Activated T-cell treated with anti-CD3 and anti-CD28 coated beads for 4 hours (primary cell): ENCODE results near the gene FNDC10.
"Not testable (repeated sequence)": the region's sequence is repeated elsewhere in the genome, so short reads cannot be mapped to it uniquely, and the experiment has no call there.

Source experiments
- DNase-seq: peaks from one replicate; pipeline ENCODE4 v3.0.0-alpha.2; 2020

Gene FNDC10

DNA sequence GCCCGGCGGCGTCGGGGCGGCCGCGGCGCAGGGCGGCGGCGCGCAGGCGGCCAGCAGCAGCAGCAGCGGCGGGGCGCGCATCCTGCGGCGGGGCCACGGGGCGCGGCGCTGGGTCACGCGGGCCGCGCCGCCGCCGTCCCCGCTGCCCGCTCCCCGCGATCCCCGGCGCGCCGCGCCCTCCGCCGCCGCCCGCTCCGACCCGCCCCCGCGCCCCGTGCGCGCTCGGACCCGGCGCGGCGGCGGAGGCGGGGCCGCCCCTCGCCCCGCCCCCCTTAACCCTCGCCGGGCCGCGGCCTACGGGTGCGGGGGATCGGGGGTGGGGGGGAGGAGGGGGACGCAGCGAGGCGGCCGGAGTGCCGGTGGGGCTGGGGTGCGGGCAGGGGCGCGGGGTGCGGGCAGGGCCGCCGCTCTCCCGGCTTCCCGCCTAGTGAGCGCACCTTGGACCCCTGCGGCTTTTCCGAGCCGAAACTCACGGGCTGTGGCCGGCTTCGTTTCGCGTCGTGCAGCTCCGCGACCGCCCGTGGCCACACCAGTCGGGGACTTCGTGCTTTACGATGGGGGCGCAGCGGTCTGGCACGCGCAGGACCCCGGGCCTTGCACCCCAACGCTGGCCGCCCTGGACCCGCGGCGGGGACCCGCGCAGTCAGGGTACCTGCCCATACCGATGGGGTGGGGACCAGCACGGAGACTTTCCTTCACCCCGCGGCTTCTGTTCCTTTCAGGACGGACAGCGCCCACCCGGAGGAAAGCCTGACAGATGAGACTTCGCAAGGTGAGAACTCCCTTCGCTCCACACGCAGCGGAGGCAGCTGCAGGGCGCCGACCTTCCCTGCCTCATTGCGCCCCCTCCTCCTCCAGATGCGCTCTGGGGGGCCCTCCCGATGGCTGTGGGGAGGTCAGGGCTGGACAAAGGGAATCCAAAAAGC is at the start of gene FNDC10:
Gene FNDC10, minus strand, starts transcription at position 201 of the 926 bp plus-strand sequence. Its CDS starts 120 bp downstream, at position 81.
- no peak for DNase-seq

DNA sequence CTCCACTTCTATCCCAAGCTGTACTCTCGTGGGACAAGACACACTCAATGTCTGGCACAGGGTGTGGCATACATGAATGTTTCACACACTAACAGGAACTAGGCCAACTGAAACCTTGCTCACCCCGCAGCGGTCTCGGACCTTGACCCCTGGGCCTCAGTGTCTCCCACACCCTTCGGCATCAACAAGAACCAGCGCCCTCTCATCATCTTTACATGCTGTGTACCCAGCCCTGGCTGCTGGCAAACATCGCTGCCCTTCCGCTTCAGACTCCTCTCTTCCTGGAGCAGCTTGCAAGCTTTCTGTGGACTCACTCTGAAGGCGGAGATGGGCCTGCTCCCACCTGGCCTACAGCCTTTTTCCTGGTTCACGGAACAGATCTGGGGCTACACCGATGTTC is 48.3 kb upstream of the FNDC10 start:
- DNase-seq: not testable (repeated sequence)

DNA sequence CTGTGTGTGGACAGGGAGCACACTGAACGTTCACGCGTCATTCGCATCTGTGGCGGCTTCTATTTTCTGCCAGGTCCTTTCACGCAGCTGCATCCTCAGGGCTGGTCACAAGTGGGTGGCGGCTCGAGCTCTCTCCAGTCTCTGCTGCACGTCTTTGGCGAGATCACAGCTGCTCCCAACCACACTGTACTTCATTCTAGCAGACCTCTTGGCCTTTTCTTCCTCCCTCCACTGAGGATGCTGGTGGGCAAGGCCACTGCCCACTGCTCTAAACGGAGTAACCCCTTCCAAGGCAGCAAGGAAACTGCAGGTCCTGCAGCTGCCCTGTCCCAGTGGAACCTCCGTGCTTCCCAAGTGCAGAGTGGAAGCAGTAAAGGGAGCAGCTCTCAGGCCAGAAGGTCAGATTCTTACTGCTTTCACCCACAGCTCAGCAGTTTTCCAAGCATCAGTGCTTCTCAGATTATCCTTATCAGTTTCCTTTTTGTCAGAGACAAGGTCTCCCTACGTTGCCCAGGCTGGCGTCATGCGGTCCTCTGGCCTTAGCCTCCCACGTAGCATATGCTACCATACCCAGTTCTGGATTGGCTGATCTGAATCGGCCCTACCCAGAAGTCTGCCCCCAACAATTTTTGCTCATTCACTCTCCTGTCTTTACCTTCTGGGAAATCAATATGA is 47.8 kb upstream of the FNDC10 start:
- not testable (repeated sequence) for DNase-seq

DNA sequence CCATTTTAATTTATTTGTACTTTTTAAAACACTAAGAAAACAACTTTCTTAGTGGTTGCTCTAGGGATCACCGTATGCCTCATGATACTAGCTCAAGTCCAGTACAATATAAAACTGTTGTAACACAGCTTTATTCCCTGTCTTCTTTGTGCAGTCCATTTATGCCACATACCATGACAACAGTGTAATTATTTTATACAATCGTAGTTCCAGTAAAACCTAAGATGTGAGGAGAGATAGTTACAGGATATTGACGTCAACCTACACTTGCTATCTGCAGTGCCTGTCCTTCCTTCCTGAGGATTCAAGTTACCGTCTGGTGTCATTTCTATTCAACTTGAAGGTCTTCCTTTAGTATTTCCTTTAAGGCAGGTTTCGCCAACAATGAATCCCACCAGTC is 46.4 kb upstream of the FNDC10 start:
- DNase-seq: not testable (repeated sequence)

DNA sequence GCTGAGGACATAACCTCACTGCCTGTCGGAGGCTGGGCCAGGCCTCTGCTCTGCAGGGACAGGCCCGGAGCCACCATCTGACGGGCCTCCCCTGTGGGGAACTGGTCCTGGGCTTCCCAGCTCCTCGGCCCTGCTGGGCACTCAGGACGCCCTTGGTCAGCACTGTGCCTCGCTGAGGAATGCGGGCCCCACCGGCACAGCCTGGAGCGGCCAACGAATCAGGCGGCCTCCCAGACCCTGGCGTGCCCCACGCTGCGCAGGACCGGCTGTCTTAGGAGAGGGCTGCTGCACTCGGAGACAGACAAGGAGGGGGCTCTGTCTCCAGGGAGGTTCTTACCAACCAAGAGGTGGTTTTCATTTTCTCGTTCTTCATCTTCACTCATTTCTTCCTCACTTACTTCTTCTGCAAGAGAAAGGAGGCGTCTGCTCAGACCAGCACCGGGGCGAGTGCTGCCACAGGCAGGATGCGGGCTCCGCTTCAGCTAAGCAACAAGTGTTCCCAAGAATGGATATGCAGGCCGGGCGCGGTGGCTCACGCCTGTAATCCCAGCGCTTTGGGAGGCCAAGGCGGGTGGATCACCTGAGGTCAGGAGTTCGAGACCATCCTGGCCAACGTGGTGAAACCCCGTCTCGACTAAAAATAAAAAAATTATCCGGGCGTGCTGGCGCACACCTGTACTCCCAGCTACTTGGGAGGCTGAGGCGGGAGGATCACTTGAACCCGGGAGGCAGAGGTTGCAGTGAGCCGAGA is 41.0 kb upstream of the FNDC10 start:
- not testable (repeated sequence) for DNase-seq

DNA sequence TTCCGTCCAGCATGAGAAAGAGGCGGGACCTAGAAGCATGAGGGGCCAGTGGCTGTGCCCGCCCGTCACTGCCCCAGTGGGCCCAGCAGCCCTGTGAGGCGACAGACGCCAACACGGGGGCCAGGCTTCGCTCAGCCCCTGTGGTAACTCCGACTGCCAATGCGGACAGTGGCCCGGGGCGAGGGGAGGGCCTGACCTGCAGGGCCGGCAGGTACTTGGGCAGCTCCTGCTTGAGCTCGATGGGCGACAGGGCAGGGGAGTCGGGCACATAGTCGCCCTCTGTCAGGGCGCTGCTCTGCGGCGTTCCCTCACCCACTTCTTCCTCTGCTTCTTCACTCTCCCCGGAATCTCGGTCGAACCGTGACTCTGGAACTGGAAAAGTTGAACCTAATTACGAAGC is 40.1 kb upstream of the FNDC10 start:
- not testable (repeated sequence) for DNase-seq

DNA sequence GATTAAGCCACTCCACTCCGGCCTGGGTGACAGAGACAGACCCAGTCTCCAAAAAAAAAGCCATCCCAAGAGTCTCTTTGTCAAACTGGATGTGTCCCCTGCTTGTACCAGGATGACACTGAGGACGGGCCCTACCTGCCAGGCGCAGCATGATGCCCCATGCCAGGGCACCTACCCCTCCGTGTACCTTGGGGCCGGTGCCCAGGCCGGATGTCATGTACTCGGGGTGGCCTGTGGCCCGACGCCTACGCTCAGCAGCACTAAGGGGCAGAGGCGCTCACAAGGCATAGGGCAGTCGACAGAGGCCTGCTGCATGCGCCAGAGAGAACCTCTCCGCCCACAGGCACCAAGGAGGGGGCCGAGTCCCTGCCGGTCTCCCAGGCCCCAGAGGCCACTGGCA is 39.4 kb upstream of the FNDC10 start:
- not testable (repeated sequence) for DNase-seq

DNA sequence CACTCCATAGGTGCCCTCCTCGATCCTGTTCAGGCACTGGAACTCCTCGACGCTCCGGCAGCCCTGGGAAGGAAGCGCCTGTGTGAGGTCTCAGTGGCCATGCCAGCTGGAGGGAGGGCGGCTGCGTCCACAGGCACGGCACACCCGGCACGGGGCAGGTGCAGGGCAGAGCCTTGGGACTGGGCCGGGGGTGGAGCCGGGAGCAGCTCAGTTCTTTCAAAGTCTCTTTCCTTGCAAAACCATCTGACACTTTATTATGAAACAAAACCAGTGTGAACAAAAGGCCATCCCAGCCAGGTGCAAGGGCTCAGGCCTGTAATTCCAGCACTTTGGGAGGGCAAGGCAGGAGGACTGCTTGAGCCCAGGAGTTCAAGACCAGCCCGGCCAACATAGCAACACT is 38.6 kb upstream of the FNDC10 start:
- DNase-seq: not testable (repeated sequence)

DNA sequence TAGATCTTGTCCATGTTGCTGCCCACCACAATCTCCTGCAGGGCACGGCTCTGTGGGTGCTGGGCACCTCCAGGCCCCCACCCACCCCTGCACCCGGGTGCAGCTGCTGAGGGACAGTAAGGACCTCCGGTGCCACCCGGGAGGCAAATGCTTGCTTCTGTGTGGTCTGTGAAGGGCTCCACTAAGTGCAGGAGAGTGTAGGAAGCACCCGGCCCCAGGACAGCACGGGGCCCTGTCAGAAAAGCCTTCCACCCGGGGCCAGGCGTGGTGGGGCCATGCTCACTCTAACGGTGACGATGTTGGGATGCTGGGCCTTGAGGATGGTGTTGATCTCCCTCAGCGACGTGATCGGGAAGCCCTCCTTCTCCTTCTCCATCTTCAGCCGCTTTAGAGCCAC is 37.5 kb upstream of the FNDC10 start:
- not testable (repeated sequence) for DNase-seq

DNA sequence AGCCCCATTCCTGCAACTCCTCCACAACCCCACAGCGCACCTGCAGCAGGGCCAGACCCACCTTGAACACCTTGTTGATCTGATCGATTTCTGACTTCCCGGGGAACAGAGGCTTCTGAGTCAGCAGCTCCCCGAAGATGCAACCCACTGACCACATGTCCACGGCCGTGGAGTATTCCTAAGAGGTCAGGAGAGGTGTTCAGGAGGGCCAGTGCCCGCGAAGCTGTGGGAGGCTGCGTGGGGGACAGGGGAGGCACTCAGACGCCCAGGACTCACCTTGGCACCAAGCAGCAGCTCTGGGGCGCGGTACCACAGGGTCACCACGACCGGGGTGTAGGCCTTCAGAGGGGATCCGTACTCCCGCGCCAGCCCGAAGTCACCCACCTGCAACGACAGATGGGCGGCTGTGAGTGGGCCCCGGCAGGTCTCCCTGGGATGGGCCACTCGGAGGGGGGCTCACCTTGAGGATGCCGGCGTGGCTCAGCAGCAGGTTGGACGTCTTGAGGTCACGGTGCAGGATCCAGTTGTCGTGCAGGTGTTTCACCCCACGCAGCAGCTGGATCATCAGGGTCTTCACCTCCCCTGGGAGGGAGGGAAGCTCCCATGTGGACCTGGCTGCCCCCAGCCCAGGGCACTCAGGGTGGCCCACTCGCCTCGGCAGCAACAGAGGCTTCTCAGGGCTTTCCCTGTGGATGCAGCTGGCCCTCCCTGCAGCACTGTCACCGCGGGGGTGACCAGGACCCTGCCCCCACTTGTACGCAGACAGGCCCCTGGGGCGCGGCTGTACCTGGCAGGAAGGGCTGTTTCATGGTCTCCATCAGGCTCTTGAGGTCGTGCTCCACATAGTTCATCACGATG is 36.9 kb upstream of the FNDC10 start:
- DNase-seq: not testable (repeated sequence)

DNA sequence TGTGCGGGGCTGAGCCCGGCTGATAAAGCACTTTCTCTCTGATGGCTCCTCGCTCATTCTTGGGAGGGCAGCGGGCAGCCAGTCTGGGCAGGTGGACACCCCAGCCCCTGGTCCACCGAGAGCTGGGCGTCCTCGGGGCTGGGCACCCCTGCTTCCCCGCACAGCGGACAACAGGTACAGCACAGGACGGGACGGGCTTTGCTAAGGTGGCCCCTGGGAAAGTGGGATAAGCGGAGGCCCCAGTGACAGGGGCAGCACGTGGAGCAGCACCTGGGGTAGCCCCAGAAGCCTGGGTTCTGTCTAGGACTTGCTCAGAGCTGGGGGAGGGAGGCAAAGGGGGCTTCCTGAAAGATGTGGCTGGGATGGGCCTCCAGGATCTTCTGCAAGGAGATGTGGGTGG is 34.7 kb upstream of the FNDC10 start:
- not testable (repeated sequence) for DNase-seq

DNA sequence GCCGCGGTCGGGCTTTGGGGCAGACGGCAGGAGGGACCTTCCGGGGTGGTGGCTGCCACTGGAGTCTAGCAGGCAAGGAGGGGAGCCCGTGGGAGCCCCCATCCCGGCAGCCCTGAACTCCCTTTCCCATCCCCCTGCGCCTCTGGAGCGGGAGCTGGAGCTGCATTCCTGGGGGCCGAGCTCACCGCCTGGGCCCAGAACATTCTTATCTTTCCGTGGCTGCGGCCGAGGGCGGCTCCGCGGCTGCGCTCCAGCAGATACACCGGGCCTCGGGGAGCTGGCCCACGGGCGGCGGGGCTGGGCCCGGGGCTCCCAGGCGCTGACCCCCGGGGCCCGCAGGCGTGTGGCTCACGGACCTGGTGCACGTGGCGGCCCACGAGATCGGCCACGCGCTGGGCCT is 33.5 kb upstream of the FNDC10 start:
- not testable (repeated sequence) for DNase-seq

DNA sequence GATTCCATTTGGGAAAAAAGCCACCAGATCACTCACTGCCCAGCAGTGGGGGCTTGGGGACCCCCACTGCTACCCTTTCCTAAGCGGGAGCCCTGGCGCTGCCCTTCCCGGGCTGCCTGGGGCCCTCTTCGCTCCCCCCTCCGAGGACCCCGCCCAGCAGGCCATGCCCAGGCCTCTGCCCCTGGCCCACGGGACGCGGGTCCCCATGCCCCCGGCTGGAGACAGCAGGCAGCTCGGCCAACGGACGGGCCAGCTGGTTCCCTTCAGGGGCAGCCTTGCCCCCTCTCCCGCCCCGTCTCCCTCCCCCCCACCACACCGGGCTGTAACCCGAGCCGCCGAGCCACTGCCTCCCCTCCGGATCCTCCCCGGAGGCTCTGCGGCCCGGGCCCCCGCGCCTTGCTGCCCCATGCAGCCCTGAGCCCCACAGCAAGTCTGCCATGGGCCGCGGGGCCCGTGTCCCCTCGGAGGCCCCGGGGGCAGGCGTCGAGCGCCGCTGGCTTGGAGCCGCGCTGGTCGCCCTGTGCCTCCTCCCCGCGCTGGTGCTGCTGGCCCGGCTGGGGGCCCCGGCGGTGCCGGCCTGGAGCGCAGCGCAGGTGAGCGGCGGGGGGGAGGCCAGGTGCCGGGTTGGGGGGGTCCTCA is 32.0 kb upstream of the FNDC10 start, which contains the start of gene MMP23B:
Gene MMP23B, plus strand, starts transcription at position 392 of the 639 bp plus-strand sequence. Its CDS starts 46 bp downstream, at position 438.
- no peak for DNase-seq

DNA sequence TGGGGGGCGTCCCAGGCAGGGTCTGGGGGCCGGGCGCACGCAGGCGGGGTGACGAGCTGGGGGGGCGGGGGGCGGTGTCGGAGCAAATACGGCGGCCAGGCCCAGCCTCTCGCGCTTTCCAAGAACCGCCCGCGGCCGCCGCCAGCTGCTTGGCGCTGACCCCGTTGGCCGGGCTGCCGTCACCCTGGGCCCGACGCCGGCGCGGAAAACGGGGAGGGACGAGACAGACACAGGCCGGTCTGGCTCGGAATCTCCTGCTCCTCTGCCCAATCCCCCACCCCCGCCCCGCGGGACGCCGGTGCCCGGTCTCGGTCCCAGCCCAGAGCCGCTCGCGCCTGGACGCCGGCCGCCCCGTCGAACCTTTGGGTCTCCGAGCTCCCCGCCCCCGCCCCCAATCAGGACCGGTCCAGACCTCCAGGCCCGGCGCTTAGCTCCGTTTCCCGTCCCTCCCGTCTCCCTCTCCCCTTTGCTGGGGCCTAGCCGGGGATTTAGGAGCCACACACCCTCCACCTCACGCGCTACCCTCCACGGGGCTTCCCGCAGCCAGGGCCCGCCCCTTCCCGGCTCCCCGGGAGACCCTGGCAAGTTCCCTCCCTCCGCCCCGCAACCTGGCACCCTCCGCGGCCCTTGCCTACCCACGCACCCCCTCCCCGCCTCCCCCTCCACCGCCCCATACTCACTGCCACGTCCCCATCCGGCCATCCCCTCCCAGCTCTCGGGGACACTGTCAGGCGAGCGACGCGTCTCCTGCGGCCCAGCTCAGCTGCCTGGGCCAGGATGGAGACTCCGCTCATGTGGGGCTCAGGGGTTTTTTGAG is 31.2 kb upstream of the FNDC10 start:
- peak; percentile 18 for DNase-seq

DNA sequence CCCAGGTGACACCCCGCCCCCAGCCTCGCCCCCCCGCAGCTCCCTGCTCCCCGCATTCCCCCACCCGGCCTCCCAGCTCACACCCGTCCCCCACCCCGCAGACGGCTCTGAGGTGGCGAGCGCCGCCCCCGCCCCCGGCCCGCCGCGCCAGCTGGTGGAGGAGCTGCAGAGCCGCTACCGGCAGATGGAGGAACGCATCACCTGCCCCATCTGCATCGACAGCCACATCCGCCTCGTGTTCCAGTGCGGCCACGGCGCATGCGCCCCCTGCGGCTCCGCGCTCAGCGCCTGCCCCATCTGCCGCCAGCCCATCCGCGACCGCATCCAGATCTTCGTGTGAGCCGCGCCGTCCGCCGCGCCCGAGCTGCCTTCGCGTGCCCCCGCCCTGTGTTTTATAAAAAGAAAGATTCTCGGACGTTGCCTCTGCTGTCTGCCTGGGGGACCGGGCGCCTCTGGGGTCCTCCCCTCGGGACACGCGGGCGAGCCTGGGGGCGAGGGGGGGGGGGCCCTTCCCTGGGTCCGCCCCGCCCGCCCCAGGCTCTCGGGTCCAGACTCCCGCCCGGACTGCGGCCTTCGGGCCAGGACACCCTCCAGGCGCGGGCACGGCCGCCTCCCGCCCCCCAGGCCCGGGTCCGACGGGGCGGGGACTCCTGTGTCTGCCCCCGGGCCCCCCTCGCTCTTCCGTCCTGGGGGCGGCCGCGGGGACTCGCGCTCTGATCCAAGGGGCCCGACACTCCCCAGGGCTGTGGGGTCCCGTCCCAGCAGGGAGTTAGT is 30.4 kb upstream of the FNDC10 start:
- peak; percentile 85 for DNase-seq

DNA sequence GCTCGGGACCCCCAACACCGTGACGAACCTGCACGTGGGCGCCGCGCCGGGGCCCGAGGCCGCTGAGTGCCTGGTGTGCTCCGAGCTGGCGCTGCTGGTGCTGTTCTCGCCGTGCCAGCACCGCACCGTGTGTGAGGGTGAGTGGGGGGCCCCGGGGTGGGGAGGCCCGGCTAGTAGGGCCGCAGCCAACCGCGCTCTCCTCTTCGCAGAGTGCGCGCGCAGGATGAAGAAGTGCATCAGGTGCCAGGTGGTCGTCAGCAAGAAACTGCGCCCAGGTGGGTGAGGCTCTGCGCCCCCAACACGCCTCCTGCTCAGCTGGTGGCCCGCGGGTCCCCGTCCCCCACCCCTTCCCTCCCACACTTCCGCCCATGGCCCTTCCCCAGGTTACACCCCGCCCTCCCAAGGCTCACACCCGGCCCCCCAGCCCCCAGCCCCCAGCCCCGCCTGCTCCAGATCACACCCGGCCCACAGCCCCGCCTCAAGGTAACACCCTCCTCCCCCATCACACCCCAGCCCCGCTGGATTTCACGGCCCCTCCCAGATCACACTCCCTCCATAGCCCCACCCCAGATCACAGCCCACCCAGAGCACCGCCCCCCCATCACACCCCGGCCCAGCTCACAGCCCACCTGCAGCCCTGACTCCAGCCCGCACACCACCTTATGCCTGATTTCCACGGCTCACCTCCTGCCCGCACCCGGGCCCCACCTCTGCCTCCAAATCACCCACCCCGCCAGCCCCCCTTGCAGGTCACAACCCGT is 29.7 kb upstream of the FNDC10 start:
- peak; percentile 71 for DNase-seq

DNA sequence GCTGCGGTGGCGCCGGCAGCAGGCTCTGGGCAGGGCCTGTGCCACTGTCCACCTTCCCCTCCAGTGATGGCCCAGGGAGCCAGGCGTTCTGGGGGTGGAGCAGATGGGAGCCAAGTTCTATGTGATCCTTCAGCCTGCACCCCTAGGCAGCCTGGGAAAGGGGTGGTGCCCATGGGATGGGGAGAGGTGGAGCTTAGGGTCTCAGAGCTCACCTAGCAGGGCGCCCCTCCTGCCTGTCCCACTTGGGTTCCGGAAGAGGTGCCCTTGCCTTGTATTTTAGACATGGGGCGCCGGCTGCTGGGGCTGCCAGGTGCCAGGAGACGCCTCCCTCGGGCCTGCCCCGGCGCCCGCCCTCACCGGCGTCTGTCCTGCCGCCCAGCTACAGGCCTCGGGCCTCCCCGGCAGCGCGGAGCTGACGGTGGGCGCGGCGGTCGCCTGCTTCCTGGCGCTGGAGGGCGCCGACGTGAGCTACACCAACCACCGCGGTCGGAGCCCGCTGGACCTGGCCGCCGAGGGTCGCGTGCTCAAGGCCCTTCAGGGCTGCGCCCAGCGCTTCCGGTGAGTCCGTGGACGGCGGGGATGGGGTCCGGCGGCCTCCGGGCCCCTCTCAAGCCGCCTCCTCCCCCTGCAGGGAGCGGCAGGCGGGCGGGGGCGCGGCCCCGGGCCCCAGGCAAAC is 29.0 kb upstream of the FNDC10 start:
- no peak for DNase-seq
